Measurements from ENCODE around the gene PTPRN2. TPM values are rescaled to one million over a fixed set of nuclear protein-coding genes. Genes with fewer than 3 reads are reported as not detected.
"Not testable (repeated sequence)": the region's sequence is repeated elsewhere in the genome, so short reads cannot be mapped to it uniquely, and the experiment has no call there.

Gene PTPRN2
- total RNA-seq, 1 experiment from 2014 or later, result 2.1 TPM

- H3K4me2 ChIP-seq (ENCODE audit: low read length); BruUV-seq (replicated peaks); H3K9me2 ChIP-seq (ENCODE audit: insufficient read depth); H3K27me3 ChIP-seq (ENCODE audit: insufficient read depth, low read length); H3K27ac ChIP-seq (ENCODE audit: low read depth, low read length); H3K4me1 ChIP-seq (ENCODE audit: control insufficient read depth in 1 of 2, insufficient read depth in 2 of 2, low read length in 2 of 2); H3K9me3 ChIP-seq (ENCODE audit: control insufficient read depth in 1 of 2, insufficient read depth in 1 of 2, low read depth in 1 of 2, low read length in 2 of 2); RAD21 ChIA-PET (ENCODE audit: low non-redundant PET in 1 of 2, low total read pairs in 2 of 2, uncharacterized antibody in 2 of 2, unreplicated experiment in 2 of 2); ATAC-seq; H3K79me2 ChIP-seq (ENCODE audit: insufficient read depth, low read length); H4K20me1 ChIP-seq (ENCODE audit: insufficient read depth); intact Hi-C loops (cut with micrococcal nuclease); H3K4me3 ChIP-seq (replicated peaks in 1 of 2; ENCODE audit: low read depth in 1 of 2, low read length in 2 of 2); H3K36me3 ChIP-seq (ENCODE audit: control insufficient read depth in 1 of 2, insufficient read depth in 2 of 2, low read length in 2 of 2); H3K9ac ChIP-seq (ENCODE audit: low read length); CTCF ChIA-PET; H2AFZ ChIP-seq (ENCODE audit: low read depth, low read length, poor library complexity, severe bottlenecking); DNase-seq (ENCODE audit: low read depth, low spot score); POLR2A ChIA-PET: not testable (repeated sequence)
Measured at GRCh38 chr7:158331826-158332450, 255.7 kb downstream of the PTPRN2 start.

GRCh38 chr7:158329686-158330085 lies 257.9 kb downstream of the PTPRN2 start:
- ChIA-PET RAD21 (ENCODE audit: low non-redundant PET in 1 of 2, low total read pairs in 2 of 2, uncharacterized antibody in 2 of 2, unreplicated experiment in 2 of 2) (no interaction called here), POLR2A (no interaction called here), CTCF (no interaction called here)
- Histone ChIP-seq H3K79me2 (ENCODE audit: insufficient read depth, low read length) (no peaks in the 10 kb centered on the region), H3K36me3 (ENCODE audit: control insufficient read depth in 1 of 2, insufficient read depth in 2 of 2, low read length in 2 of 2) (no peaks in the 10 kb centered on the region), H3K27me3 (ENCODE audit: insufficient read depth, low read length) (no peaks in the 10 kb centered on the region), H3K9me3 (ENCODE audit: control insufficient read depth in 1 of 2, insufficient read depth in 1 of 2, low read depth in 1 of 2, low read length in 2 of 2) (peaks cover 0 to 6% of the 10 kb centered on the region in 2 experiments; a peak in 2 of 4 replicates), H3K9me2 (ENCODE audit: insufficient read depth) (no peaks in the 10 kb centered on the region), H3K4me1 (ENCODE audit: control insufficient read depth in 1 of 2, insufficient read depth in 2 of 2, low read length in 2 of 2) (no peaks in the 10 kb centered on the region), H4K20me1 (ENCODE audit: insufficient read depth) (no peaks in the 10 kb centered on the region), H3K4me3 (replicated peaks in 1 of 2; ENCODE audit: low read depth in 1 of 2, low read length in 2 of 2) (no peak overlapping the region), H3K4me2 (ENCODE audit: low read length) (no peak overlapping the region), H3K9ac (ENCODE audit: low read length) (no peak overlapping the region), H2AFZ (ENCODE audit: low read depth, low read length, poor library complexity, severe bottlenecking) (no peak overlapping the region), H3K27ac (ENCODE audit: low read depth, low read length) (no peak overlapping the region)
- TF ChIP-seq ATF3 (IDR thresholded peaks at IDR 0.05), result no peak
- no peak for TF ChIP-seq EZH2 (IDR thresholded peaks at IDR 0.05)
- no peak for TF ChIP-seq POLR2AphosphoS5 (IDR thresholded peaks at IDR 0.05; ENCODE audit: low read depth, low read length)
- no peak for TF ChIP-seq MAX (IDR thresholded peaks at IDR 0.05)
- TF ChIP-seq ZBTB33 (IDR thresholded peaks at IDR 0.05; ENCODE audit: extremely low read depth, insufficient replicate concordance, low read length), result no peak
- TF ChIP-seq ZFX (IDR thresholded peaks at IDR 0.05), result no peak
- no peak for TF ChIP-seq REST (IDR thresholded peaks at IDR 0.05; ENCODE audit: low read depth)
- no peak for TF ChIP-seq EGR1 (IDR thresholded peaks at IDR 0.05; ENCODE audit: low read depth)
- TF ChIP-seq FOSL1 (IDR thresholded peaks at IDR 0.05; ENCODE audit: low read depth), result no peak
- TF ChIP-seq ZNF274 (IDR thresholded peaks at IDR 0.05; ENCODE audit: low read depth, low read length), result no peak
- no peak for TF ChIP-seq SP1 (IDR thresholded peaks at IDR 0.05; ENCODE audit: low read depth)
- TF ChIP-seq CBX3 (IDR thresholded peaks at IDR 0.05; ENCODE audit: low read depth), result no peak
- TF ChIP-seq POLR2A (IDR thresholded peaks at IDR 0.05; ENCODE audit: borderline replicate concordance, extremely low read depth, insufficient read depth, insufficient read length), result no peak
- intact Hi-C loops (cut with micrococcal nuclease), result no loop called here
- no TSS peak for BruUV-seq (replicated peaks)
- ATAC-seq, result no peak
- DNase-seq (ENCODE audit: low read depth, low spot score), result no peak
